ENCODE data around the gene SCGB3A2.

Gene SCGB3A2

GRCh38 chr5:147895864-147896263, 17.4 kb downstream of the SCGB3A2 start:
- Mint-ChIP-seq H3K4me3 (no peak overlapping the region), H3K36me3 (ENCODE audit: insufficient read depth) (no peaks in the 10 kb centered on the region), H3K27me3 (peaks cover 36% of the 10 kb centered on the region), H3K4me1 (no peaks in the 10 kb centered on the region), H3K9me3 (no peaks in the 10 kb centered on the region), H3K27ac (ENCODE audit: low read depth) (no peak overlapping the region)
- ATAC-seq (replicated peaks; ENCODE audit: extremely low read depth, poor library complexity, severe bottlenecking) (no peak), DNase-seq (ENCODE audit: low spot score in 2 of 2) (no peak)

- Mint-ChIP-seq H3K27ac (ENCODE audit: low read depth) (no peak overlapping the region), H3K4me3 (no peak overlapping the region), H3K9me3 (no peaks in the 10 kb centered on the region), H3K36me3 (ENCODE audit: insufficient read depth) (no peaks in the 10 kb centered on the region), H3K27me3 (peaks cover 27% of the 10 kb centered on the region), H3K4me1 (no peaks in the 10 kb centered on the region)
- ATAC-seq (replicated peaks; ENCODE audit: extremely low read depth, poor library complexity, severe bottlenecking) (no peak), DNase-seq (ENCODE audit: low spot score in 2 of 2) (no peak)
Measured at GRCh38 chr5:147898875-147899401, 20.4 kb downstream of the SCGB3A2 start.

- Mint-ChIP-seq H3K4me1 (no peaks in the 10 kb centered on the region), H3K4me3 (no peak overlapping the region), H3K27ac (ENCODE audit: low read depth) (no peak overlapping the region), H3K36me3 (ENCODE audit: insufficient read depth) (no peaks in the 10 kb centered on the region), H3K27me3 (peaks cover 10% of the 10 kb centered on the region), H3K9me3 (no peaks in the 10 kb centered on the region)
- ATAC-seq (replicated peaks; ENCODE audit: extremely low read depth, poor library complexity, severe bottlenecking) (no peak), DNase-seq (ENCODE audit: low spot score in 2 of 2) (no peak)
Measured at GRCh38 chr5:147901599-147902039, 23.1 kb downstream of the SCGB3A2 start.

- Mint-ChIP-seq H3K4me3 (no peak overlapping the region), H3K27me3 (peaks cover 10% of the 10 kb centered on the region), H3K36me3 (ENCODE audit: insufficient read depth) (no peaks in the 10 kb centered on the region), H3K4me1 (no peaks in the 10 kb centered on the region), H3K9me3 (no peaks in the 10 kb centered on the region), H3K27ac (ENCODE audit: low read depth) (no peak overlapping the region)
- no peak for ATAC-seq (replicated peaks; ENCODE audit: extremely low read depth, poor library complexity, severe bottlenecking)
- DNase-seq (ENCODE audit: low spot score in 2 of 2), result no peak
Measured at GRCh38 chr5:147902609-147903115, 24.2 kb downstream of the SCGB3A2 start.

GRCh38 chr5:147904110-147904509, 25.6 kb downstream of the SCGB3A2 start:
- Mint-ChIP-seq H3K27me3 (peaks cover 10% of the 10 kb centered on the region), H3K36me3 (ENCODE audit: insufficient read depth) (no peaks in the 10 kb centered on the region), H3K27ac (ENCODE audit: low read depth) (no peak overlapping the region), H3K4me3 (no peak overlapping the region), H3K9me3 (no peaks in the 10 kb centered on the region), H3K4me1 (no peaks in the 10 kb centered on the region)
- DNase-seq (ENCODE audit: low spot score in 2 of 2) (no peak), ATAC-seq (replicated peaks; ENCODE audit: extremely low read depth, poor library complexity, severe bottlenecking) (no peak)

GRCh38 chr5:147906326-147907095, 28.0 kb downstream of the SCGB3A2 start, which contains the start of gene C5orf46:
Gene C5orf46 (minus strand): TSS chr5:147906538. CDS start chr5:147906501, 37 bp downstream.
- no peaks in the 10 kb centered on the region for H3K9me3 Mint-ChIP-seq
- H3K4me3 Mint-ChIP-seq, result no peak within 1 kb of the TSS
- no peak for DNase-seq (ENCODE audit: low spot score in 2 of 2)
- no peaks in the 10 kb centered on the region for H3K4me1 Mint-ChIP-seq
- no peaks in the 10 kb centered on the region for H3K27me3 Mint-ChIP-seq
- H3K36me3 Mint-ChIP-seq (ENCODE audit: insufficient read depth), result no peaks in the 10 kb centered on the region
- ATAC-seq (replicated peaks; ENCODE audit: extremely low read depth, poor library complexity, severe bottlenecking), result no peak
- no peak within 1 kb of the TSS for H3K27ac Mint-ChIP-seq (ENCODE audit: low read depth)

GRCh38 chr5:147911427-147911826, 32.9 kb downstream of the SCGB3A2 start:
- Mint-ChIP-seq H3K4me1 (no peaks in the 10 kb centered on the region), H3K27me3 (peaks cover 13% of the 10 kb centered on the region), H3K4me3 (no peak overlapping the region), H3K27ac (ENCODE audit: low read depth) (no peak overlapping the region), H3K9me3 (no peaks in the 10 kb centered on the region), H3K36me3 (ENCODE audit: insufficient read depth) (no peaks in the 10 kb centered on the region)
- no peak for DNase-seq (ENCODE audit: low spot score in 2 of 2)
- no peak for ATAC-seq (replicated peaks; ENCODE audit: extremely low read depth, poor library complexity, severe bottlenecking)

- peaks cover 19% of the 10 kb centered on the region for H3K27me3 Mint-ChIP-seq
- no peaks in the 10 kb centered on the region for H3K4me1 Mint-ChIP-seq
- no peak for DNase-seq (ENCODE audit: low spot score in 2 of 2)
- H3K27ac Mint-ChIP-seq (ENCODE audit: low read depth), result no peak overlapping the region
- H3K9me3 Mint-ChIP-seq, result no peaks in the 10 kb centered on the region
- no peaks in the 10 kb centered on the region for H3K36me3 Mint-ChIP-seq (ENCODE audit: insufficient read depth)
- H3K4me3 Mint-ChIP-seq, result no peak overlapping the region
- ATAC-seq (replicated peaks; ENCODE audit: extremely low read depth, poor library complexity, severe bottlenecking), result no peak
Measured at GRCh38 chr5:147912011-147912410, 33.5 kb downstream of the SCGB3A2 start.

GRCh38 chr5:147913786-147914185, 35.3 kb downstream of the SCGB3A2 start:
- no peaks in the 10 kb centered on the region for H3K4me1 Mint-ChIP-seq
- H3K27ac Mint-ChIP-seq (ENCODE audit: low read depth), result no peak overlapping the region
- H3K4me3 Mint-ChIP-seq, result no peak overlapping the region
- ATAC-seq (replicated peaks; ENCODE audit: extremely low read depth, poor library complexity, severe bottlenecking), result no peak
- DNase-seq (ENCODE audit: low spot score in 2 of 2), result no peak
- no peaks in the 10 kb centered on the region for H3K36me3 Mint-ChIP-seq (ENCODE audit: insufficient read depth)
- peaks cover 36% of the 10 kb centered on the region for H3K27me3 Mint-ChIP-seq
- no peaks in the 10 kb centered on the region for H3K9me3 Mint-ChIP-seq

- ATAC-seq (replicated peaks; ENCODE audit: extremely low read depth, poor library complexity, severe bottlenecking) (no peak), DNase-seq (ENCODE audit: low spot score in 2 of 2) (no peak)
- H3K9me3 Mint-ChIP-seq, result no peaks in the 10 kb centered on the region
- peaks cover 43% of the 10 kb centered on the region for H3K27me3 Mint-ChIP-seq
- H3K36me3 Mint-ChIP-seq (ENCODE audit: insufficient read depth), result no peaks in the 10 kb centered on the region
- no peak overlapping the region for H3K4me3 Mint-ChIP-seq
- H3K27ac Mint-ChIP-seq (ENCODE audit: low read depth), result no peak overlapping the region
- no peaks in the 10 kb centered on the region for H3K4me1 Mint-ChIP-seq
Measured at GRCh38 chr5:147918101-147918685, 39.7 kb downstream of the SCGB3A2 start.

- H3K36me3 Mint-ChIP-seq (ENCODE audit: insufficient read depth), result no peaks in the 10 kb centered on the region
- H3K27ac Mint-ChIP-seq (ENCODE audit: low read depth), result no peak overlapping the region
- H3K4me3 Mint-ChIP-seq, result no peak overlapping the region
- DNase-seq (ENCODE audit: low spot score in 2 of 2) (no peak), ATAC-seq (replicated peaks; ENCODE audit: extremely low read depth, poor library complexity, severe bottlenecking) (no peak)
- no peaks in the 10 kb centered on the region for H3K4me1 Mint-ChIP-seq
- no peaks in the 10 kb centered on the region for H3K9me3 Mint-ChIP-seq
- peaks cover 45% of the 10 kb centered on the region for H3K27me3 Mint-ChIP-seq
Measured at GRCh38 chr5:147918899-147919298, 40.4 kb downstream of the SCGB3A2 start.

- Mint-ChIP-seq H3K27ac (ENCODE audit: low read depth) (no peak overlapping the region), H3K4me1 (no peaks in the 10 kb centered on the region), H3K4me3 (no peak overlapping the region), H3K36me3 (ENCODE audit: insufficient read depth) (no peaks in the 10 kb centered on the region), H3K27me3 (peaks cover 58% of the 10 kb centered on the region), H3K9me3 (no peaks in the 10 kb centered on the region)
- no peak for ATAC-seq (replicated peaks; ENCODE audit: extremely low read depth, poor library complexity, severe bottlenecking)
- no peak for DNase-seq (ENCODE audit: low spot score in 2 of 2)
Measured at GRCh38 chr5:147920420-147921030, 42.0 kb downstream of the SCGB3A2 start.

Data from central memory CD8-positive, alpha-beta T cell (primary cell).